GM21737 (cell line): ENCODE measurements around the gene CTNNBIP1.

Source experiments
- ATAC-seq: cut with Tn5 transposase; IDR thresholded peaks from one replicate; pipeline ENCODE4 v1.9.1; 2021; ENCODE audit warnings: mild to moderate bottlenecking, moderate library complexity; ENCODE audit not compliant: unreplicated experiment

CTNNBIP1 gene

DNA sequence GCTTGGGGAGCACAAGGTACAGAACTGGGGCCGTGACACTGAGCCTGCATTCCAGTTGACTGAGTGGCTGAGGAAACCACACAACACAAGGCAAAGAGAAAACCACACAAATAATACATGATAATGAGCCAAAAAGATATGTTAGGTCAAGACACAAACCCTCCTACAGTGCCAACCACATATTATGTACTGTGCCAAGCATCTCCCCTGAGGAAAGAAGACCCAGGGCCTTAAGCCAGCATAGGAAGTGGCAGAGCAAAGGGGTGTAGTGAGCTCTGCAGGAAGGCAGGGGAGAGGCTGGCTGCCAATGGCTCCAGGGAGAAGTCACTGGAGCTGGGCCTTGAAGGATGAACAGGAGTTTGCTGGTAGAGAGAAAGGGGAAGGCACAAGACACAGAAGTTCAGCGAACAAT is 28.2 kb downstream of the CTNNBIP1 start:
- no peak for ATAC-seq

DNA sequence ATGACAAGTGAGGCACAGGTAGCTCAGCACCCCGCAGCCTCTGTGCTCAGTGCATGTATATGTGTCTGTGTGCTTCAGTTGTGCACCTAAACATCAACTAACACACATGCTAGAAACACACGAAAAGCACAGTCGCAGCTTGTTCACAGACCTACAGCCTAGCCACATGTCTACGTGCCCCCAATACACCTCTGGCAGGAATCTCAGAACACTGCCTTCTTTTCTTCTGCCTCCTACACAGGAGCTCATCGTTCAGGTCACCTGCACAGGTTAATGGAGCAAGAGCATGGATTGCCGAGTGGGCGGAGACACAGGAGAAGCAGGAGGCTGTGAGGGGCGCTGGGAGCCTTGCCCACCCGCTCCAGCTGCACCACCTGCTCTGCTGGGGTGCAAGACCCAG is 31.7 kb downstream of the CTNNBIP1 start:
- no peak for ATAC-seq

- no peak for ATAC-seq
Measured at GRCh38 chr1:9877962-9878361, 32.1 kb downstream of the CTNNBIP1 start.

GRCh38 chr1:9875636-9876000 is 34.5 kb downstream of the CTNNBIP1 start:
- no peak for ATAC-seq

GRCh38 chr1:9874959-9875635 is 35.0 kb downstream of the CTNNBIP1 start:
- peak; percentile 64 for ATAC-seq

- ATAC-seq: no peak
Measured at GRCh38 chr1:9874412-9874811, 35.7 kb downstream of the CTNNBIP1 start.

- no peak for ATAC-seq
Measured at GRCh38 chr1:9873992-9874391, 36.1 kb downstream of the CTNNBIP1 start.

- no peak for ATAC-seq
Measured at GRCh38 chr1:9873385-9873784, 36.7 kb downstream of the CTNNBIP1 start.

DNA sequence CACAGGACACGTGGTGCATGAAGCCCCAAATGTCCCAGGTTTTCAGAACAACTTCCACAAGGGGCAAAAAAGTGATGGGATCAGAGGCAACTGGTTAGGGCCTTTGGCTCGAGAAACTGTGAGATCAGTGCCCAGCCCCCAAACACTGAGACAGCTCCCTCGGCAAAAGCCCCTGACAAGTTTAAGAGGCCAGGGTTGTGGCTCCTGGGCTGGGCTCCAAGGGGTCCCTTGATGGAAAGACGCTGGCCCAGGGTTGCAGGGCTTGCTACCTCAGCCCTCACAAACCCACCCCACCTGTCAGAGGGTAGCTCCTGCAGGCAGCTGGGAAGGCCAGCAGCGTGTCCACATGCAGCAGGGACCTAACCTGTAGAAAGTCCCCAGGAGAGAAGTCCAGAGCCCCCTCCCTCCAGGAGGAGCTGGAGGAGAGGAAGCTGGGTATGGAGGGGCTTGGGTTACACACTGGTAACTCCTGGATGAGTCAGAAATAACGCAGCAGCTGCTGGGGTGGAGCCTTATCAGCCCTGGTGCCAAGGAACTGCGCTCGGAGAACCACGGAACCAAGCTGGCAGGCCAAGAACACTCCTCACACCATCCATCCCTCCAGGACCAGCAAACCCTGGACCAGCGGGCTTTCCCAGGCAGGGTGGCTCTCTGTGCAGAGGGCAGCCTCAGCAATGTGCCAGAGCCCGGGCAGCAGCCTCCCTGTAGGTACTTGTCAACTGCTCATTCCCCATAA is 37.5 kb downstream of the CTNNBIP1 start:
- no peak for ATAC-seq

- no peak for ATAC-seq
Measured at GRCh38 chr1:9871707-9872425, 38.2 kb downstream of the CTNNBIP1 start.

DNA sequence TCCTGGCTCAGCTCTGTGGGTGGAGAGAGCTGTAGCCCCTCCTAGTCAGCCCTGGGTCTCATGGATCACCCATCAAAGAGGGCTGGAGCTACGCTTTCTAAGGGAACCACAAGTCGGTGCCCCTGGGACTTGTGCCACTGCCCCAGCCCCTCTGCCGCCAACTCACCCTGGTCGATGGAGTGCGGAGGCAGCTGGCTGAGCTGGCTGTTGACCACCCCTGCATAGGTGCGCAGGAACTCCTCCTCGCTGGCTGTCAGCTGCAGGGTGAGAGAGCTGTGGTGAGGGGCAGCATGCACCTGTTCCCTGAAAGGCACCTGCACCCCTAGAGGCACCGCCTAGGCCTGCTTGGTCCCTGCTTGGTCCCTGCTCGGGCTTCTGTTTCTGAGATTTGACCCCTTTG is 39.0 kb downstream of the CTNNBIP1 start:
- ATAC-seq: no peak

DNA sequence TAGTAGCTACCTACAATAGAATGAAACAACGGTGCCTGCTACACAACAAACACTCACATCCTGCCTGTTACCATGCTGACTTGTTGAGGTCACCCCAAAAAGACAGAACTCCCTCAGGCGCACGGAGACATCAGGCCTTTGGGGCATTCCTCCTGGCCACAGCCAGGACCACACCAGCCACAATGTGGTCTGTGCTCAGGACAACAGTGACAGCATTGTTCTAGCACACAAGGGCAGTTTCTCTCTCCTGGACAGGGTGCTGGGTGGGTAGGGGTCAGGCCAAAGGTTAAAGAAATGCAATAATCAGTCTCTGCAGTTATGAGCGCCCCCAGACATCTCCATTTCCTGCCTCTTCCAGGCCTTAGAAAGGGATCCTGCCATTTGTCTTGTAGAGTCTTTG is 39.5 kb downstream of the CTNNBIP1 start:
- ATAC-seq: no peak

GRCh38 chr1:9869831-9870251 is 40.2 kb downstream of the CTNNBIP1 start:
- no peak for ATAC-seq

- ATAC-seq: no peak
Measured at GRCh38 chr1:9868244-9868590, 41.9 kb downstream of the CTNNBIP1 start.

DNA sequence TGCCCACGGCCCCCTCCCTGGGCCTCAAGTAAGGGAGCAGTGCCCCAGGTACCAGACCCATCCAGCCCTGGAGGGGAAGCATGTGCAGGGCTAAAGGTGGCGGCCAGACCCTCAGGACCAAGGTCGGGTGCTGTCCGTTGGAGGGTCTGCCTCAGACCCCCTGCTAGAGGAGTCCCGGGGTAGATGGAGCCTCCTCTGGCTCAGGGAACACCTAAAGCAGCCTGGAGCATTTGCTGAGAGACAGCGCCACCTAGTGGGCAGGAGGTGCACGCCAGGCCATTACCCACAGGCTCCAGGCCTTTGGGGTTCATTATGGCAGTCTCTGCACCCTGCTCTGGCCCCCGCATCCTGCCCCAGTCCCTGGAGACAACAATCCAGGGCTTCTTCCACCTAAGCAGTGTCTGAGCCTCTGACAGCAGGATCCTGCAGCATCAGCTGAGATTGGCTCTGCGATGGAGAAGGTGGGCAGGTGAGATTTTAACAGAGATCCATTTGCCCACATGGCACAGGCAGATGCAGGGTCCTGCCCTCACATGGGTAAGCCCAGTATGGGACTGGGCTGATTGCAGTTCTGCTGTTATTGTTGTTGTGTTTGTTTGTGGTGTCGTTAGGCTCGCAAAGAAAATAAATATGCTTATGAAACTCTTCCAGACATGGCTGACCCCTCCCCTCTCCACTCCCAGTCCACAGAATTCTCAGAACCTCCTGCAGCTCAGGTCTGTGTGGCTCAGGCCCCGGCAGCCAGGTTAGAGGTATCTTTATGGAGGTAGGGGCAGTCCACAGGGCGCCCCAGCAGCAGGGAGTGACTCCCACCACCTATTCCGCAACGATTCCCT is 42.4 kb downstream of the CTNNBIP1 start:
- ATAC-seq: no peak

- ATAC-seq: no peak
Measured at GRCh38 chr1:9866836-9867235, 43.2 kb downstream of the CTNNBIP1 start.

- no peak for ATAC-seq
Measured at GRCh38 chr1:9865724-9866123, 44.3 kb downstream of the CTNNBIP1 start.

DNA sequence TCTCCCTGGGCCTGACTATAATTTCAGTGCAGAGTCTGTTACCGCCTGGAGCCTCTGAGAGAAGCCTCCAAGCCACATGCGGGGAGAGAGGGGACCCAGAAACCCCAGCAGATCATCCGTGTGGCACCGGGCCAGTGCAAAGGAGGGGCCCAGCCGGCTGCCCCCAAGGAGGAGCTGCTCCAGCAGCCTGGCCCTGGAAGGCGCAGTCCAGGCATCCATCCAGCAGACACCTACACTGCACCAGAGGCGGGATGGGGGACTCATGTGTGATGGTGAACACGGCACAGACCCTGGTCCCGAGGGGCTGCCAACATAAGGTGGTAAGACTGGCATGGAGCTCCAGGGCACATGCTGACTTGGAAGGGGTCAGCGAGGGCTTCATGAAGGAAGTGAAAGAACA is 46.7 kb downstream of the CTNNBIP1 start:
- no peak for ATAC-seq

GRCh38 chr1:9861360-9861759 is 48.7 kb downstream of the CTNNBIP1 start:
- no peak for ATAC-seq

DNA sequence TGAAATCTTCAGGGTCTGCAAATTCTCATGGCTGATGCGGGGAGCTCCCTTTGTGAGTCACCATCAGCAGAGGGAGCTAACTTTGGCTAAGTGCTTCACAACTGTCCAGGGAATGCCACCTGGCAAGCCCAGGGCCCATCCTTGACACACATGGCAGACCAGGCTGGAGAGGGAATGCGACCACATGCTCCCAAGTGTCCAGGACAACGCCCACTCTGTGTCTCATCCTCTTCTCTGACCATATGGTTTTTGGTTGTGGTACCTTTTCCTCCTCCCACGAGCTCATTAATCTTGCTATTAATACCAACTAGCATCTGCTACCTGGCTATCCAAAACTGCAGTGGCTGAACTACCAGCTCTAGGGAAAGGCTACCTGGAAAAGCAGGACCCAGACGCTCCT is 49.2 kb downstream of the CTNNBIP1 start:
- ATAC-seq: no peak
